Fibroblast of skin of right biceps (primary cell): ENCODE data around the gene PTER.
A peak's percentile ranks its signal among the peaks of the same experiment; 100 is the strongest.

Source experiments
- DNase-seq: peaks from one replicate; pipeline ENCODE4 v3.0.0-alpha.2; 2013

PTER gene

GRCh38 chr10:16472828-16473227 is 36.0 kb downstream of the PTER start:
- DNase-seq: no peak

- no peak for DNase-seq
These were observed 40.9 kb downstream of the PTER start for GRCh38 chr10:16477757-16478156.

- DNase-seq: no peak
These were observed 42.0 kb downstream of the PTER start for GRCh38 chr10:16478801-16479200.

- DNase-seq: no peak
These were observed 44.4 kb downstream of the PTER start for GRCh38 chr10:16481052-16481728.

- no peak for DNase-seq
These were observed 46.6 kb downstream of the PTER start for GRCh38 chr10:16483241-16483917.

GRCh38 chr10:16490511-16490910 is 53.7 kb downstream of the PTER start:
- no peak for DNase-seq

- no peak for DNase-seq
These were observed 55.1 kb downstream of the PTER start for GRCh38 chr10:16491933-16492332.

GRCh38 chr10:16493884-16494536 is 57.2 kb downstream of the PTER start:
- DNase-seq: no peak

GRCh38 chr10:16497911-16498310 is 61.1 kb downstream of the PTER start:
- DNase-seq: no peak

- no peak for DNase-seq
These were observed 68.4 kb downstream of the PTER start for GRCh38 chr10:16505161-16505560.

- peak; percentile 22 for DNase-seq
These were observed 73.2 kb downstream of the PTER start for GRCh38 chr10:16509996-16510395.

GRCh38 chr10:16510843-16511242 is 74.0 kb downstream of the PTER start:
- no peak for DNase-seq

- DNase-seq: no peak
These were observed 82.0 kb downstream of the PTER start for GRCh38 chr10:16518822-16519221.

GRCh38 chr10:16519250-16519907 is 82.6 kb downstream of the PTER start:
- DNase-seq: no peak

- DNase-seq: no peak
These were observed 83.4 kb downstream of the PTER start for GRCh38 chr10:16519908-16520861.

- peak; percentile 26 for DNase-seq
These were observed 84.1 kb downstream of the PTER start for GRCh38 chr10:16520900-16521299.

GRCh38 chr10:16521311-16522016 is 84.7 kb downstream of the PTER start, which contains the start of gene C1QL3:
TSS of gene C1QL3 (minus strand) at chr10:16521879. CDS start at chr10:16521065, 814 bp downstream.
- DNase-seq: peak; percentile 26

GRCh38 chr10:16527452-16527851 is 90.6 kb downstream of the PTER start:
- DNase-seq: no peak

GRCh38 chr10:16529853-16530252 is 93.0 kb downstream of the PTER start:
- no peak for DNase-seq

GRCh38 chr10:16536155-16536554 is 99.3 kb downstream of the PTER start:
- DNase-seq: no peak

GRCh38 chr10:16544099-16544498 is 107.3 kb downstream of the PTER start:
- DNase-seq: no peak

- no peak for DNase-seq
These were observed 107.8 kb downstream of the PTER start for GRCh38 chr10:16544591-16544990.
